Measurements from ENCODE around the gene CATSPER3.

- TF ChIP-seq CTCF (IDR thresholded peaks at IDR 0.05) (no peak), POLR2A (IDR thresholded peaks at IDR 0.05) (no peak), POLR2AphosphoS5 (IDR thresholded peaks at IDR 0.05) (no peak), EP300 (IDR thresholded peaks at IDR 0.05) (no peak)
Measured at GRCh38 chr5:135045488-135045887, 77.8 kb downstream of the CATSPER3 start.

All from suprapubic skin (tissue), 4 donors.